Measurements from ENCODE around the gene RTF1.

- TF ChIP-seq CTCF (IDR thresholded peaks at IDR 0.05; ENCODE audit: low read length): no peak
- no peak for TF ChIP-seq EZH2 (IDR thresholded peaks at IDR 0.05; ENCODE audit: borderline replicate concordance, low read length)
Observed at GRCh38 chr15:41494190-41494921, 77.5 kb downstream of the RTF1 start.

Data from OCI-LY1 (cell line).